GM23248 (cell line): ENCODE results near the gene HTRA1. TPM values are rescaled to one million over a fixed set of nuclear protein-coding genes. Genes with fewer than 3 reads are reported as not detected.

ENCODE experiments used
- DNase-seq: peaks from one replicate; pipeline ENCODE4 v3.0.0-alpha.2; 2015
- H2AFZ ChIP-seq: fragments of 200-600 bp; sonication (generic); 2 replicates; pipeline ENCODE4 v1.6.1; 2016; ENCODE audit warnings: antibody characterized with exemption
- H3F3A ChIP-seq: fragments of 200-600 bp; sonication (generic); 2 replicates; pipeline ENCODE4 v1.6.1; 2016; ENCODE audit warnings: mild to moderate bottlenecking, antibody characterized with exemption, mixed run types; ENCODE audit not compliant: insufficient read depth
- H3K27ac ChIP-seq: fragments of 200-600 bp; sonication (generic); 2 replicates; pipeline ENCODE4 v1.5.1; 2016; ENCODE audit warnings: mild to moderate bottlenecking
- H3K27me3 ChIP-seq: fragments of 200-600 bp; sonication (generic); replicated peaks from 2 replicates; pipeline ENCODE4 v1.6.1; 2016; ENCODE audit warnings: mild to moderate bottlenecking; ENCODE audit not compliant: insufficient read depth
- H3K36me3 ChIP-seq: fragments of 200-600 bp; sonication (generic); 2 replicates; pipeline ENCODE4 v1.6.1; 2016; ENCODE audit warnings: low read depth, mild to moderate bottlenecking
- H3K4me1 ChIP-seq: fragments of 200-600 bp; sonication (generic); 2 replicates; pipeline ENCODE4 v1.6.1; 2016; ENCODE audit warnings: mild to moderate bottlenecking; ENCODE audit not compliant: insufficient read depth
- H3K4me2 ChIP-seq: fragments of 200-600 bp; sonication (generic); one replicate; pipeline ENCODE4 v1.6.1; 2016; ENCODE audit warnings: mild to moderate bottlenecking; ENCODE audit not compliant: unreplicated experiment
- H3K4me3 ChIP-seq: fragments of 200-600 bp; sonication (generic); 2 replicates; pipeline ENCODE4 v1.5.1; 2016; ENCODE audit warnings: mild to moderate bottlenecking
- H3K79me2 ChIP-seq: fragments of 200-600 bp; sonication (generic); 2 replicates; pipeline ENCODE4 v1.6.1; 2016; ENCODE audit warnings: mild to moderate bottlenecking; ENCODE audit not compliant: insufficient read depth
- H3K9ac ChIP-seq: fragments of 200-600 bp; sonication (generic); 2 replicates; pipeline ENCODE4 v1.6.1; 2016; ENCODE audit warnings: mild to moderate bottlenecking
- H3K9me2 ChIP-seq: fragments of 200-600 bp; sonication (generic); 2 replicates; pipeline ENCODE4 v1.6.1; 2016; ENCODE audit warnings: mixed run types, mild to moderate bottlenecking, moderate library complexity; ENCODE audit not compliant: insufficient read depth
- H3K9me3 ChIP-seq: fragments of 200-600 bp; sonication (generic); one replicate; pipeline ENCODE4 v1.6.1; 2017; ENCODE audit warnings: low read depth
- H4K20me1 ChIP-seq: fragments of 200-600 bp; sonication (generic); 2 replicates; pipeline ENCODE4 v1.6.0; 2016; ENCODE audit not compliant: insufficient read depth
- EZH2 ChIP-seq: fragments of 200-600 bp; sonication (generic); IDR thresholded peaks from 2 replicates; pipeline ENCODE4 v1.6.1; 2018; ENCODE audit warnings: antibody characterized with exemption, mild to moderate bottlenecking; ENCODE audit not compliant: insufficient read depth, poor library complexity, severe bottlenecking
- EZH2phosphoT487 ChIP-seq: fragments of 200-600 bp; sonication (generic); IDR thresholded peaks from 2 replicates; pipeline ENCODE4 v1.6.1; 2018; ENCODE audit warnings: antibody characterized with exemption, moderate library complexity, mild to moderate bottlenecking, low read depth; ENCODE audit not compliant: insufficient read depth
- WGBS, 2 experiments: methylation state at CpG; one replicate each; pipeline ENCODE4 v1.1.6; 2015 to 2017; ENCODE audit warnings: low lambda C conversion rate in 2 of 2, low coverage in 1 of 2; ENCODE audit errors: missing lambda C conversion rate in 2 of 2; 5-methylcytosine and 5-hydroxymethylcytosine counted together
- in situ Hi-C: fragments of 300-500 bp; cut with MboI; formaldehyde crosslinking; loops from 2 replicates; pipeline ENCODE4 v1.15.0; 2020
- polyA plus RNA-seq: library from polyadenylated mRNA; unstranded; fragments of >200 nt; fragmentation: Nextera tagmentation; extraction: Ambion mirVana; gene quantifications from 2 replicates; pipeline ENCODE4 v1.2.1, GENCODE V29; 2016
- total RNA-seq: library from RNA; depleted of rRNA; stranded (reverse); fragments of >200 nt; shearing (Covaris generic); gene quantifications from 2 replicates; pipeline ENCODE4 v1.2.3, GENCODE V29; 2014

HTRA1 gene
- total and polyA plus RNA-seq, 2 experiments from 2014 or later, result 220 to 405 TPM

GRCh38 chr10:122493761-122494160 is 32.4 kb downstream of the HTRA1 start:
- in situ Hi-C loops, result no loop called here
- no peaks in the 10 kb centered on the region for H3K9me3 ChIP-seq

GRCh38 chr10:122494173-122494820 is 32.9 kb downstream of the HTRA1 start:
- in situ Hi-C loops, result no loop called here
- TF ChIP-seq EZH2phosphoT487 (no peak), EZH2 (no peak)
- peaks cover 30% of the 10 kb centered on the region for H3K79me2 ChIP-seq
- no peaks in the 10 kb centered on the region for H3K27me3 ChIP-seq
- no peaks in the 10 kb centered on the region for H3K9me2 ChIP-seq
- no peak for DNase-seq
- H2AFZ ChIP-seq, result 0 out of 2 replicates have a peak overlapping the region, but pooled peaks have one; percentile 14
- H3K36me3 ChIP-seq, result no peaks in the 10 kb centered on the region
- peaks cover 81% of the 10 kb centered on the region for H3K4me1 ChIP-seq
- H3K4me3 ChIP-seq, result no peak overlapping the region; the same call in 1 of the 2 replicates
- peak overlapping the region; percentile 80 for H3K9ac ChIP-seq
- H4K20me1 ChIP-seq, result no peaks in the 10 kb centered on the region
- WGBS, 2 experiments, result 61 to 66% methylated on average over 18 to 19 of the region's 20 CpGs
- peaks cover 66% of the 10 kb centered on the region for H3F3A ChIP-seq
- peak overlapping the region; percentile 91 for H3K27ac ChIP-seq
- H3K4me2 ChIP-seq, result peak overlapping the region; percentile 54
- no peaks in the 10 kb centered on the region for H3K9me3 ChIP-seq

More at GRCh38 chr10:122493761-122494160, 32.4 kb downstream of the HTRA1 start:
- no peaks in the 10 kb centered on the region for H3K36me3 ChIP-seq
- peaks cover 76% of the 10 kb centered on the region for H3K4me1 ChIP-seq
- no peaks in the 10 kb centered on the region for H3K9me2 ChIP-seq
- 69 to 84% methylated on average over 2 to 4 of the region's 4 CpGs for WGBS, 2 experiments
- no peaks in the 10 kb centered on the region for H4K20me1 ChIP-seq
- no peak overlapping the region for H3K4me3 ChIP-seq
- peaks cover 66% of the 10 kb centered on the region for H3F3A ChIP-seq
- H2AFZ ChIP-seq, result no peak overlapping the region
- peak overlapping the region; percentile 91 for H3K27ac ChIP-seq
- DNase-seq, result no peak
- H3K9ac ChIP-seq, result peak overlapping the region; percentile 63; the same call in 1 of the 2 replicates
- peaks cover 31% of the 10 kb centered on the region for H3K79me2 ChIP-seq
- H3K4me2 ChIP-seq, result no peak overlapping the region
- no peak for TF ChIP-seq EZH2
- no peak for TF ChIP-seq EZH2phosphoT487
- no peaks in the 10 kb centered on the region for H3K27me3 ChIP-seq

GRCh38 chr10:122494833-122495232 is 33.5 kb downstream of the HTRA1 start:
- H3K79me2 ChIP-seq, result peaks cover 27% of the 10 kb centered on the region
- peak overlapping the region; percentile 78 for H2AFZ ChIP-seq
- DNase-seq, result peak; percentile 97
- WGBS, 2 experiments, result 2% methylated on average over 13 to 14 of the region's 14 CpGs
- no peaks in the 10 kb centered on the region for H3K27me3 ChIP-seq
- peak overlapping the region; percentile 80 for H3K9ac ChIP-seq
- H3K4me1 ChIP-seq, result peaks cover 80% of the 10 kb centered on the region
- no peaks in the 10 kb centered on the region for H3K36me3 ChIP-seq
- peak overlapping the region; percentile 91 for H3K27ac ChIP-seq
- H3K4me3 ChIP-seq, result peak overlapping the region; percentile 56
- in situ Hi-C loops, result no loop called here
- H3K9me2 ChIP-seq, result no peaks in the 10 kb centered on the region
- TF ChIP-seq EZH2phosphoT487, result no peak
- no peak for TF ChIP-seq EZH2
- H3K4me2 ChIP-seq, result peak overlapping the region; percentile 87
- H3F3A ChIP-seq, result peaks cover 66% of the 10 kb centered on the region
- H3K9me3 ChIP-seq, result no peaks in the 10 kb centered on the region
- H4K20me1 ChIP-seq, result no peaks in the 10 kb centered on the region

- Histone ChIP-seq H3K9me3 (no peaks in the 10 kb centered on the region), H3K27ac (peak overlapping the region; percentile 91), H3F3A (peaks cover 66% of the 10 kb centered on the region), H4K20me1 (no peaks in the 10 kb centered on the region), H2AFZ (peak overlapping the region; percentile 78), H3K79me2 (peaks cover 27% of the 10 kb centered on the region), H3K9ac (peak overlapping the region; percentile 80), H3K36me3 (no peaks in the 10 kb centered on the region), H3K9me2 (no peaks in the 10 kb centered on the region), H3K27me3 (no peaks in the 10 kb centered on the region), H3K4me3 (peak overlapping the region; percentile 56), H3K4me1 (peaks cover 76% of the 10 kb centered on the region), H3K4me2 (peak overlapping the region; percentile 87)
- WGBS, 2 experiments, result 30% methylated on average over 12 of the region's 12 CpGs
- in situ Hi-C loops, result no loop called here
- TF ChIP-seq EZH2phosphoT487 (no peak), EZH2 (no peak)
- DNase-seq, result peak; percentile 73
These were observed 34.3 kb downstream of the HTRA1 start for GRCh38 chr10:122495406-122496340.
